Peyer's patch (tissue), 4 donors: ENCODE measurements around the gene DDX42.

Experiments used
- POLR2A ChIP-seq, 2 donors: fragments of 450-650 bp; IDR thresholded peaks; one replicate each; pipeline ENCODE4 v1.5.1; 2017; ENCODE audit warnings: antibody characterized with exemption in 2 of 2, mild to moderate bottlenecking in 2 of 2, moderate library complexity in 2 of 2
- TF ChIP-seq, protein P1 (sequence below), 6 experiments: fragments of 450-650 bp in 4 of 6; fragments of 200-600 bp in 2 of 6; sonication (generic) in 1 of 6; IDR thresholded peaks; one replicate each; pipeline ENCODE4 v1.5.1; 2017 to 2019; ENCODE audit warnings: antibody characterized with exemption in 6 of 6, mild to moderate bottlenecking in 3 of 6, moderate library complexity in 1 of 6

DNA sequence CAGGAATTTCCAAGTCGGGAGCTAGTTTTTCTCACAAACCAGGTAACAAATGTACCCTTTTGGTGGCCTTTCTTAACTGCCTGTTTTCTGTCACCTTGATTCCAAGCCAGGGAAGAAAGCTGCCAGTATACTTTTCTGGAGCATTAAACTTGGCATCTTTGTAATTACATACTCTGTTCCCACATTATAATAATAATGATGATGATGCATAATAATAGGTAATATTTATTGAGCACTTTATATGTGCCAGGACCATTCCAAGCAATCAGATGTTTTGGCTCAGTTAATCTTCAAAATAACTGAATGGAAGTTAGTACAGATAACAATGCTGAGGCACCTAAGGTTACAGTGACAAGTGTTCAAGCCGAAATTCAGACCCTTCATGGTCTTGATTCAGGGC lies 42.2 kb downstream of the DDX42 start:
- TF ChIP-seq, protein P1, sequence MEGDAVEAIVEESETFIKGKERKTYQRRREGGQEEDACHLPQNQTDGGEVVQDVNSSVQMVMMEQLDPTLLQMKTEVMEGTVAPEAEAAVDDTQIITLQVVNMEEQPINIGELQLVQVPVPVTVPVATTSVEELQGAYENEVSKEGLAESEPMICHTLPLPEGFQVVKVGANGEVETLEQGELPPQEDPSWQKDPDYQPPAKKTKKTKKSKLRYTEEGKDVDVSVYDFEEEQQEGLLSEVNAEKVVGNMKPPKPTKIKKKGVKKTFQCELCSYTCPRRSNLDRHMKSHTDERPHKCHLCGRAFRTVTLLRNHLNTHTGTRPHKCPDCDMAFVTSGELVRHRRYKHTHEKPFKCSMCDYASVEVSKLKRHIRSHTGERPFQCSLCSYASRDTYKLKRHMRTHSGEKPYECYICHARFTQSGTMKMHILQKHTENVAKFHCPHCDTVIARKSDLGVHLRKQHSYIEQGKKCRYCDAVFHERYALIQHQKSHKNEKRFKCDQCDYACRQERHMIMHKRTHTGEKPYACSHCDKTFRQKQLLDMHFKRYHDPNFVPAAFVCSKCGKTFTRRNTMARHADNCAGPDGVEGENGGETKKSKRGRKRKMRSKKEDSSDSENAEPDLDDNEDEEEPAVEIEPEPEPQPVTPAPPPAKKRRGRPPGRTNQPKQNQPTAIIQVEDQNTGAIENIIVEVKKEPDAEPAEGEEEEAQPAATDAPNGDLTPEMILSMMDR (IDR thresholded peaks at IDR 0.05) = no peak
- no peak for TF ChIP-seq POLR2A (IDR thresholded peaks at IDR 0.05)
